Inflammatory macrophage (primary cell): ENCODE data around the gene TSPAN32.
"Not testable (repeated sequence)": the region's sequence is repeated elsewhere in the genome, so short reads cannot be mapped to it uniquely, and the experiment has no call there.

ENCODE experiments used
- DNase-seq, 2 donors: peaks; one replicate each; pipeline ENCODE4 v3.0.0-alpha.2; 2020 to 2022

Gene TSPAN32

GRCh38 chr11:2267306-2267850 lies 34.4 kb upstream of the TSPAN32 start:
- DNase-seq: no peak

- no peak for DNase-seq
Observed at GRCh38 chr11:2267851-2268728, 33.7 kb upstream of the TSPAN32 start.

GRCh38 chr11:2268729-2269600 lies 32.8 kb upstream of the TSPAN32 start:
- DNase-seq: peak; percentile 74 to 75

- peak; percentile 32 to 46 for DNase-seq
Observed at GRCh38 chr11:2269601-2270321, 32.1 kb upstream of the TSPAN32 start.

- DNase-seq: peak in 1 of 2 donors; percentile 21
Observed at GRCh38 chr11:2270322-2271076, 31.3 kb upstream of the TSPAN32 start, which contains the start of gene ASCL2. ASCL2 (minus strand) TSS chr11:2270588; CDS start chr11:2270332, 256 bp downstream.

GRCh38 chr11:2271077-2271326 lies 30.8 kb upstream of the TSPAN32 start:
- peak; percentile 81 to 86 for DNase-seq

- DNase-seq: no peak
Observed at GRCh38 chr11:2271327-2272227, 30.2 kb upstream of the TSPAN32 start.

- no peak for DNase-seq
Observed at GRCh38 chr11:2272228-2272945, 29.4 kb upstream of the TSPAN32 start.

GRCh38 chr11:2272946-2273280 lies 28.9 kb upstream of the TSPAN32 start:
- DNase-seq: no peak

GRCh38 chr11:2273311-2273710 lies 28.5 kb upstream of the TSPAN32 start:
- DNase-seq: no peak

GRCh38 chr11:2273771-2274170 lies 28.0 kb upstream of the TSPAN32 start:
- no peak for DNase-seq

- DNase-seq: no peak
Observed at GRCh38 chr11:2275334-2276279, 26.2 kb upstream of the TSPAN32 start.

- no peak for DNase-seq
Observed at GRCh38 chr11:2276280-2277007, 25.4 kb upstream of the TSPAN32 start.

- no peak for DNase-seq
Observed at GRCh38 chr11:2277008-2277346, 24.8 kb upstream of the TSPAN32 start.

GRCh38 chr11:2277933-2278523 lies 23.8 kb upstream of the TSPAN32 start:
- no peak for DNase-seq

- DNase-seq: no peak
Observed at GRCh38 chr11:2280208-2280607, 21.6 kb upstream of the TSPAN32 start.

- not testable (repeated sequence) for DNase-seq
Observed at GRCh38 chr11:2286350-2286749, 15.5 kb upstream of the TSPAN32 start.

GRCh38 chr11:2287091-2287490 lies 14.7 kb upstream of the TSPAN32 start:
- DNase-seq: peak in 1 of 2 donors; percentile 41
